Measurements from ENCODE around the gene LBP. TPM values are rescaled to one million over a fixed set of nuclear protein-coding genes. Genes with fewer than 3 reads are reported as not detected.

The LBP gene
- total and polyA plus RNA-seq, 2 of the 13 experiments (the other 11 are each of a cell fraction or from before 2014, with no cell fraction given): 0.07 to 0.20 TPM

DNA sequence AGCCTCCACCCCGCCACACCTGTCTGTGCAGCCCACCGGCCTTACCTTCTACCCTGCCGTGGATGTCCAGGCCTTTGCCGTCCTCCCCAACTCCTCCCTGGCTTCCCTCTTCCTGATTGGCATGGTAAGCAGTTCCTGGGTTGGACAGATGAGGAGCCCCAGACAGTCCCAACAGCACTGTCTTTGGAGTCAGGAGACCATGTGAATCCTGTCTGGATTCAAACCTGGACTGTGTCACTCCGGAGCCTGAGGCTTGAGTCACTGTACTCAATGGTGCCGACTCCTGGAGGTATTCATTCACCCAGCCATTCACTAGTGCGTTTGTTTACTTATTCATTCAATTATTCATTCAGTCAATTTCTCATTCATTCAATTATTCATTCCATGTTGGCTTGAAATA, 20.0 kb upstream of the LBP start:
- no TSS peak for BruUV-seq (replicated peaks)
- Histone ChIP-seq H3K27me3 (ENCODE audit: control insufficient read depth in 1 of 2, insufficient read depth in 2 of 2, low read length in 2 of 2) (peaks cover 0 to 2% of the 10 kb centered on the region in 2 experiments; a peak in 1 of 5 replicates), H3K27ac (ENCODE audit: extremely low read length, insufficient read depth, low read length) (no peak overlapping the region), H3K4me1 (ENCODE audit: insufficient read depth, low read length) (peaks cover 15% of the 10 kb centered on the region), H3K4me3 (replicated peaks in 1 of 3; ENCODE audit: insufficient read depth in 1 of 3, low read depth in 2 of 3, low read length in 3 of 3) (no peak overlapping the region), H3K79me2 (ENCODE audit: insufficient read depth, low read length) (no peaks in the 10 kb centered on the region), H3K36me3 (replicated peaks in 1 of 2; ENCODE audit: control insufficient read depth in 1 of 2, insufficient read depth in 2 of 2, low read length in 2 of 2) (no peaks in the 10 kb centered on the region), H3K4me2 (ENCODE audit: low read depth, low read length) (no peak overlapping the region), H3K9me3 (ENCODE audit: low read length) (no peaks in the 10 kb centered on the region), H2AFZ (ENCODE audit: low read length) (no peak overlapping the region), H4K20me1 (ENCODE audit: insufficient read depth, low read length) (no peaks in the 10 kb centered on the region), H3K9ac (ENCODE audit: insufficient read depth, low read depth, low read length) (no peak overlapping the region)
- ChIA-PET POLR2A (no interaction called here), CTCF (ENCODE audit: low intra/inter-chr PET ratio, low total read pairs) (no interaction called here)
- FAIRE-seq (no peak), DNase-seq (ENCODE audit: low spot score) (no peak), ATAC-seq (no peak)
- in situ Hi-C loops (cut with HindIII; ENCODE audit: extremely low pct_ligation_motif_present, low pct_unique_long_range_greater_than_20kb) (loop anchor here (10.0 kb wide), 1 partner anchor 272 kb away; no protein-coding TSS in a partner anchor), intact Hi-C loops (cut with micrococcal nuclease; ENCODE audit: unreplicated experiment) (no loop called here)
- TF ChIP-seq SUZ12 (IDR thresholded peaks at IDR 0.05; ENCODE audit: low read depth, low read length) (no peak), HOXD1 (CRISPR knock-in tag; IDR thresholded peaks at IDR 0.05) (no peak), ZNF264 (CRISPR knock-in tag; IDR thresholded peaks at IDR 0.05) (no peak), HNF4A (CRISPR knock-in tag; IDR thresholded peaks at IDR 0.05) (no peak)
- TF ChIP-seq, protein P1, sequence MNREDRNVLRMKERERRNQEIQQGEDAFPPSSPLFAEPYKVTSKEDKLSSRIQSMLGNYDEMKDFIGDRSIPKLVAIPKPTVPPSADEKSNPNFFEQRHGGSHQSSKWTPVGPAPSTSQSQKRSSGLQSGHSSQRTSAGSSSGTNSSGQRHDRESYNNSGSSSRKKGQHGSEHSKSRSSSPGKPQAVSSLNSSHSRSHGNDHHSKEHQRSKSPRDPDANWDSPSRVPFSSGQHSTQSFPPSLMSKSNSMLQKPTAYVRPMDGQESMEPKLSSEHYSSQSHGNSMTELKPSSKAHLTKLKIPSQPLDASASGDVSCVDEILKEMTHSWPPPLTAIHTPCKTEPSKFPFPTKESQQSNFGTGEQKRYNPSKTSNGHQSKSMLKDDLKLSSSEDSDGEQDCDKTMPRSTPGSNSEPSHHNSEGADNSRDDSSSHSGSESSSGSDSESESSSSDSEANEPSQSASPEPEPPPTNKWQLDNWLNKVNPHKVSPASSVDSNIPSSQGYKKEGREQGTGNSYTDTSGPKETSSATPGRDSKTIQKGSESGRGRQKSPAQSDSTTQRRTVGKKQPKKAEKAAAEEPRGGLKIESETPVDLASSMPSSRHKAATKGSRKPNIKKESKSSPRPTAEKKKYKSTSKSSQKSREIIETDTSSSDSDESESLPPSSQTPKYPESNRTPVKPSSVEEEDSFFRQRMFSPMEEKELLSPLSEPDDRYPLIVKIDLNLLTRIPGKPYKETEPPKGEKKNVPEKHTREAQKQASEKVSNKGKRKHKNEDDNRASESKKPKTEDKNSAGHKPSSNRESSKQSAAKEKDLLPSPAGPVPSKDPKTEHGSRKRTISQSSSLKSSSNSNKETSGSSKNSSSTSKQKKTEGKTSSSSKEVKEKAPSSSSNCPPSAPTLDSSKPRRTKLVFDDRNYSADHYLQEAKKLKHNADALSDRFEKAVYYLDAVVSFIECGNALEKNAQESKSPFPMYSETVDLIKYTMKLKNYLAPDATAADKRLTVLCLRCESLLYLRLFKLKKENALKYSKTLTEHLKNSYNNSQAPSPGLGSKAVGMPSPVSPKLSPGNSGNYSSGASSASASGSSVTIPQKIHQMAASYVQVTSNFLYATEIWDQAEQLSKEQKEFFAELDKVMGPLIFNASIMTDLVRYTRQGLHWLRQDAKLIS (CRISPR knock-in tag; IDR thresholded peaks at IDR 0.05): no peak
- TF ChIP-seq, protein P2, sequence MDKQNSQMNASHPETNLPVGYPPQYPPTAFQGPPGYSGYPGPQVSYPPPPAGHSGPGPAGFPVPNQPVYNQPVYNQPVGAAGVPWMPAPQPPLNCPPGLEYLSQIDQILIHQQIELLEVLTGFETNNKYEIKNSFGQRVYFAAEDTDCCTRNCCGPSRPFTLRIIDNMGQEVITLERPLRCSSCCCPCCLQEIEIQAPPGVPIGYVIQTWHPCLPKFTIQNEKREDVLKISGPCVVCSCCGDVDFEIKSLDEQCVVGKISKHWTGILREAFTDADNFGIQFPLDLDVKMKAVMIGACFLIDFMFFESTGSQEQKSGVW (CRISPR knock-in tag; IDR thresholded peaks at IDR 0.05; ENCODE audit: borderline replicate concordance): no peak
- 49% methylated on average over 7 of the region's 7 CpGs for WGBS (ENCODE audit: low lambda C conversion rate)
